NB4 (cell line): Measurements from ENCODE around the gene DYNC1I1.

Experiments
- MYC ChIP-seq: IDR thresholded peaks from 2 replicates; pipeline ENCODE4 v1.6.1; 2011; ENCODE audit warnings: low read depth, low read length
- TF ChIP-seq, protein P1 (sequence below): IDR thresholded peaks from one replicate; pipeline ENCODE4 v1.5.1; 2012; ENCODE audit warnings: low read depth, low read length

DNA sequence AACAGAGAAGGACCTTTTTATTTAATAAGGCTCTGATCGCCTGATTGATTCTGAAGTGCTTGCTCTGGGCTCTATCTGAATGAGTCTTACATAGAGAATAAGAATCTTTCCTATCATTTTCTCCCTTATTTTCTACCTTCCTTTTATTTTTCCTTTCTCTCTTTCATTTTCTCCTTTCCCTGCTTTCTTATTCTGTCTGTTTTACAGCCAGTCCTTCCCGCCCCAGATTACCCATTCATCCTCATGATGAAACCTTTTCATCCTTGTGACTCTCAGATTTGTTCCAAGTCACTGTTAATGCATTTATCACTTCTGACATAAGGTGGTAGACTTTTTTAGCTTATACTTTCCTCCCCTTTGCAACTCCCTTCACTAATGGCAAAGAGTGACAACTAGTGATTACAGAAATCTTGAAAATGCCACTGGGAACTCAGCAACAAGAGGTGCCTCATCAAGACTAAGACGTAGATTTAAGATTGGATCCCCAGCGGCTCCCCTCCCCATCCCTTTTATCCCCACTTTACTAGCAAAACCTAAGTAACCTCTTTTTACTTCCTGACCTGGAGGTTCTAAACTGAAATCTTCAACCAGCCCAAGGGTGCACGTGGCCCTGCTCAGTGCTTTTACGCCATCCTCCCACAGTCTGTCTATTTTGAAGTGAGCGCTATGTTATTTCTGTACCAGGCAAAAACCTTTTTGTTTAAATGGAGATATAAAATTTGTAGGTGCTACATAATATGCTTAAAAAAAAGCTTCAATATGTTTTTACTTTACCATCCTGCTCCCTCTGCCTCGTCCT, 179.8 kb downstream of the DYNC1I1 start:
- no peak for TF ChIP-seq MYC
- TF ChIP-seq, protein P1, sequence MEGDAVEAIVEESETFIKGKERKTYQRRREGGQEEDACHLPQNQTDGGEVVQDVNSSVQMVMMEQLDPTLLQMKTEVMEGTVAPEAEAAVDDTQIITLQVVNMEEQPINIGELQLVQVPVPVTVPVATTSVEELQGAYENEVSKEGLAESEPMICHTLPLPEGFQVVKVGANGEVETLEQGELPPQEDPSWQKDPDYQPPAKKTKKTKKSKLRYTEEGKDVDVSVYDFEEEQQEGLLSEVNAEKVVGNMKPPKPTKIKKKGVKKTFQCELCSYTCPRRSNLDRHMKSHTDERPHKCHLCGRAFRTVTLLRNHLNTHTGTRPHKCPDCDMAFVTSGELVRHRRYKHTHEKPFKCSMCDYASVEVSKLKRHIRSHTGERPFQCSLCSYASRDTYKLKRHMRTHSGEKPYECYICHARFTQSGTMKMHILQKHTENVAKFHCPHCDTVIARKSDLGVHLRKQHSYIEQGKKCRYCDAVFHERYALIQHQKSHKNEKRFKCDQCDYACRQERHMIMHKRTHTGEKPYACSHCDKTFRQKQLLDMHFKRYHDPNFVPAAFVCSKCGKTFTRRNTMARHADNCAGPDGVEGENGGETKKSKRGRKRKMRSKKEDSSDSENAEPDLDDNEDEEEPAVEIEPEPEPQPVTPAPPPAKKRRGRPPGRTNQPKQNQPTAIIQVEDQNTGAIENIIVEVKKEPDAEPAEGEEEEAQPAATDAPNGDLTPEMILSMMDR, result no peak
